A549 (cell line): ENCODE data around the gene RBM47. TPM values are rescaled to one million over a fixed set of nuclear protein-coding genes. Genes with fewer than 3 reads are reported as not detected.
A peak's percentile ranks its signal among the peaks of the same experiment; 100 is the strongest.

Source experiments
- ATAC-seq, 2 experiments: fragments of 200-7000 bp in 1 of 2; fragments of >200 bp in 1 of 2; cut with Nextera tagmentation in 1 of 2; cut with Tn5 transposase in 1 of 2; 3 replicates each; pipeline versions ENCODE4 v1.8.0 to v1.9.1; 2018 to 2020; ENCODE audit warnings: mild to moderate bottlenecking in 1 of 2, moderate library complexity in 1 of 2
- CTCF ChIA-PET: fragments of 300-600 bp; sonication (Branson Sonifier 250); formaldehyde crosslinking; extraction: SDS; loops from one replicate; lab custom pipeline; 2021; ENCODE audit warnings: antibody characterized with exemption, inconsistent platforms; lab: Yijun Ruan, JAX
- POLR2A ChIA-PET: fragments of 350-600 bp; formaldehyde crosslinking; extraction: SDS; loops from one replicate; lab custom pipeline; 2021; ENCODE audit warnings: antibody characterized with exemption, inconsistent platforms; lab: Yijun Ruan, JAX
- DNase-seq, 2 experiments: peaks; one replicate each; pipeline versions ENCODE4 v3.0.0 to v3.0.0-alpha.2; 2011 to 2016; ENCODE audit warnings: low read depth in 1 of 2, low spot score in 1 of 2
- FAIRE-seq: peaks from 2 replicates; lab custom pipeline; 2011; peaks lifted over from hg19 to GRCh38; lab: Jason Lieb, UNC
- H3K27ac ChIP-seq, 2 experiments: fragments of >200 bp; sonication (Bioruptor Twin); formaldehyde crosslinking; 3 replicates each; pipeline ENCODE4 v1.5.1; 2016 to 2017
- H3K4me1 ChIP-seq: fragments of >200 bp; sonication (Bioruptor Twin); formaldehyde crosslinking; 3 replicates; pipeline ENCODE4 v1.6.1; 2016
- H3K4me2 ChIP-seq: fragments of >200 bp; sonication (Bioruptor Twin); formaldehyde crosslinking; 3 replicates; pipeline ENCODE4 v1.6.1; 2016
- H3K4me3 ChIP-seq: fragments of >200 bp; sonication (Bioruptor Twin); formaldehyde crosslinking; 3 replicates; pipeline ENCODE4 v1.5.1; 2016
- H3K9me3 ChIP-seq: fragments of >200 bp; sonication (Bioruptor Twin); formaldehyde crosslinking; 3 replicates; pipeline ENCODE4 v1.6.1; 2016
- ATOH8 ChIP-seq: fragments of 250-450 bp; sonication (Bioruptor Pico); IDR thresholded peaks from 2 replicates; pipeline ENCODE4 v1.5.0; 2020; ENCODE audit warnings: low read depth, mild to moderate bottlenecking, moderate library complexity
- CBX8 ChIP-seq: fragments of 200-600 bp; sonication (generic); IDR thresholded peaks from 2 replicates; pipeline ENCODE4 v1.6.1; 2016
- CHD4 ChIP-seq: fragments of 200-600 bp; sonication (generic); IDR thresholded peaks from 2 replicates; pipeline ENCODE4 v1.6.1; 2016; ENCODE audit warnings: antibody characterized with exemption, mild to moderate bottlenecking, borderline replicate concordance
- CTCF ChIP-seq: fragments of >200 bp; sonication (Bioruptor Twin); formaldehyde crosslinking; IDR thresholded peaks from 3 replicates; pipeline ENCODE4 v1.5.1; 2016
- E2F6 ChIP-seq: IDR thresholded peaks from 2 replicates; pipeline ENCODE4 v1.6.1; 2012; ENCODE audit warnings: low read depth, borderline replicate concordance
- EHF ChIP-seq: fragments of 250-450 bp; sonication (Bioruptor Pico); IDR thresholded peaks from 2 replicates; pipeline ENCODE4 v1.5.0; 2020; ENCODE audit warnings: mild to moderate bottlenecking
- EHMT2 ChIP-seq: fragments of 200-600 bp; sonication (generic); IDR thresholded peaks from 2 replicates; pipeline ENCODE4 v1.6.1; 2016; ENCODE audit warnings: antibody characterized with exemption, low read depth, mild to moderate bottlenecking, moderate library complexity
- ELK1 ChIP-seq: fragments of 150-350 bp; IDR thresholded peaks from 2 replicates; pipeline ENCODE4 v1.6.1; 2014; ENCODE audit warnings: low read depth, mild to moderate bottlenecking, low read length
- FOSB ChIP-seq: fragments of 250-450 bp; sonication (Bioruptor Pico); IDR thresholded peaks from 2 replicates; pipeline ENCODE4 v1.5.0; 2020; ENCODE audit warnings: mild to moderate bottlenecking, moderate library complexity
- FOSL2 ChIP-seq, 2 experiments: fragments of 450-650 bp in 1 of 2; fragments of >200 bp in 1 of 2; sonication (Bioruptor Twin) in 1 of 2; formaldehyde crosslinking; IDR thresholded peaks; 2 replicates each; pipeline versions ENCODE4 v1.5.0 to v1.6.1; 2016 to 2020; ENCODE audit warnings: mild to moderate bottlenecking in 1 of 2, moderate library complexity in 1 of 2
- FOXS1 ChIP-seq: fragments of 250-450 bp; sonication (Bioruptor Pico); IDR thresholded peaks from 2 replicates; pipeline ENCODE4 v1.5.0; 2020; ENCODE audit warnings: mild to moderate bottlenecking, moderate library complexity
- HDAC2 ChIP-seq: fragments of 200-600 bp; sonication (generic); IDR thresholded peaks from 2 replicates; pipeline ENCODE4 v1.6.1; 2016
- HEYL ChIP-seq: fragments of 250-450 bp; sonication (Bioruptor Pico); IDR thresholded peaks from 2 replicates; pipeline ENCODE4 v1.8.0; 2021; ENCODE audit warnings: mild to moderate bottlenecking, moderate library complexity
- HOXA7 ChIP-seq: fragments of 250-450 bp; sonication (Bioruptor Pico); IDR thresholded peaks from 2 replicates; pipeline ENCODE4 v1.5.0; 2020; ENCODE audit warnings: mild to moderate bottlenecking, moderate library complexity
- HOXB13 ChIP-seq: fragments of 250-450 bp; sonication (Bioruptor Pico); IDR thresholded peaks from 2 replicates; pipeline ENCODE4 v1.5.0; 2020; ENCODE audit warnings: low read depth, mild to moderate bottlenecking, moderate library complexity
- JUN ChIP-seq, 2 experiments: fragments of >200 bp; sonication (Bioruptor Twin); formaldehyde crosslinking; IDR thresholded peaks; 2 replicates in 1 of 2; 3 replicates in 1 of 2; pipeline ENCODE4 v1.6.1; 2016 to 2017
- KDM5A ChIP-seq: fragments of 200-600 bp; sonication (generic); IDR thresholded peaks from 2 replicates; pipeline ENCODE4 v1.6.1; 2016; ENCODE audit warnings: antibody characterized with exemption, mild to moderate bottlenecking
- MAFK ChIP-seq: fragments of 450-650 bp; IDR thresholded peaks from 2 replicates; pipeline ENCODE4 v1.6.1; 2014; ENCODE audit not compliant: partially characterized antibody
- MAZ ChIP-seq: fragments of 150-350 bp; IDR thresholded peaks from 2 replicates; pipeline ENCODE4 v1.6.1; 2014; ENCODE audit warnings: antibody characterized with exemption, low read depth, low read length, borderline replicate concordance
- MYC ChIP-seq: IDR thresholded peaks from 2 replicates; pipeline ENCODE4 v1.6.1; 2012; ENCODE audit warnings: mild to moderate bottlenecking, inconsistent platforms, low read length, improper control_type of control experiment, borderline replicate concordance
- NFE2L2 ChIP-seq: fragments of 150-350 bp; conservative IDR thresholded peaks from 2 replicates; pipeline ENCODE4 v1.6.1; 2014; ENCODE audit warnings: low read length
- NPAS2 ChIP-seq: fragments of 250-450 bp; sonication (Bioruptor Pico); IDR thresholded peaks from 2 replicates; pipeline ENCODE4 v1.8.0; 2022; ENCODE audit warnings: mild to moderate bottlenecking, moderate library complexity, borderline replicate concordance
- NR3C1 ChIP-seq: fragments of >200 bp; sonication (Bioruptor Twin); formaldehyde crosslinking; IDR thresholded peaks from 3 replicates; pipeline ENCODE4 v1.6.1; 2017
- PBX3 ChIP-seq: IDR thresholded peaks from 2 replicates; pipeline ENCODE4 v1.6.1; 2012
- POLR2A ChIP-seq: IDR thresholded peaks from 2 replicates; pipeline ENCODE4 v1.6.1; 2012; ENCODE audit warnings: mild to moderate bottlenecking, low read length
- RAD21 ChIP-seq, 2 experiments: fragments of >200 bp in 1 of 2; sonication (Bioruptor Twin) in 1 of 2; formaldehyde crosslinking in 1 of 2; IDR thresholded peaks in 1 of 2; conservative IDR thresholded peaks in 1 of 2; 2 replicates in 1 of 2; 3 replicates in 1 of 2; pipeline ENCODE4 v1.6.1; 2012 to 2018; ENCODE audit warnings: inconsistent platforms in 1 of 2
- REST ChIP-seq: fragments of 200-600 bp; sonication (generic); IDR thresholded peaks from 2 replicates; pipeline ENCODE4 v1.6.1; 2016; ENCODE audit warnings: antibody characterized with exemption, mild to moderate bottlenecking, moderate library complexity
- SREBF2 ChIP-seq: fragments of 450-650 bp; IDR thresholded peaks from 2 replicates; pipeline ENCODE4 v1.6.1; 2014; ENCODE audit warnings: mild to moderate bottlenecking, moderate library complexity
- TP53 ChIP-seq: fragments of 250-450 bp; sonication (Bioruptor Pico); IDR thresholded peaks from 2 replicates; pipeline ENCODE4 v1.5.0; 2021; ENCODE audit warnings: mild to moderate bottlenecking, moderate library complexity
- ZC3H11A ChIP-seq: fragments of 450-650 bp; IDR thresholded peaks from 2 replicates; pipeline ENCODE4 v1.6.1; 2014; ENCODE audit warnings: antibody characterized with exemption, mild to moderate bottlenecking
- ZSCAN20 ChIP-seq: fragments of 250-450 bp; sonication (Bioruptor Pico); IDR thresholded peaks from 2 replicates; pipeline ENCODE4 v1.8.0; 2022; ENCODE audit warnings: mild to moderate bottlenecking, moderate library complexity
- WGBS: methylation state at CpG from one replicate; pipeline ENCODE4 v1.1.6; 2017; ENCODE audit errors: missing lambda C conversion rate; 5-methylcytosine and 5-hydroxymethylcytosine counted together
- polyA plus RNA-seq, 4 experiments: library from polyadenylated mRNA; depleted of rRNA in 3 of 4; stranded (reverse); fragments of >200 nt; fragmentation: RNase III in 1 of 4; extraction: RNeasy Plus Mini Kit Qiagen cat#74134 plus additional on column Dnase treatment in 1 of 4; gene quantifications; 2 replicates in 3 of 4; 3 replicates in 1 of 4; pipeline ENCODE4 v1.2.3, GENCODE V29; 2011 to 2017

The RBM47 gene
- polyA plus RNA-seq, 2 of the 4 experiments (the other 2 are of a cell fraction), result 38.1 to 43.3 TPM

GRCh38 chr4:40596522-40596921 lies 33.1 kb downstream of the RBM47 start:
- DNase-seq, result no peak
- no peak for FAIRE-seq
- POLR2A ChIA-PET, result no interaction called here
- 82% methylated on average over 4 of the region's 4 CpGs for WGBS
- no peak for TF ChIP-seq PBX3
- no peak for TF ChIP-seq MAFK
- no peak for TF ChIP-seq HOXB13
- no peak for TF ChIP-seq CTCF
- no peak for TF ChIP-seq MYC
- TF ChIP-seq TP53, result no peak
- no peak for TF ChIP-seq HDAC2
- no peak for TF ChIP-seq KDM5A
- no peak for TF ChIP-seq ELK1
- TF ChIP-seq FOSB (CRISPR knock-in tag), result no peak
- no peak for TF ChIP-seq NR3C1
- no peak for TF ChIP-seq NFE2L2
- no peak for TF ChIP-seq MAZ
- no peak for TF ChIP-seq CBX8
- no peak for TF ChIP-seq POLR2A
- H3K4me2 ChIP-seq, result no peak overlapping the region
- peaks cover 36% of the 10 kb centered on the region for H3K4me1 ChIP-seq
- H3K27ac ChIP-seq, result peak overlapping the region; percentile 44 to 87; a peak in 2 of 6 replicates
- no peaks in the 10 kb centered on the region for H3K9me3 ChIP-seq
- CTCF ChIA-PET, result no interaction called here
- H3K4me3 ChIP-seq, result no peak overlapping the region
- ATAC-seq, result no peak

GRCh38 chr4:40595981-40596380 lies 33.7 kb downstream of the RBM47 start:
- ChIA-PET POLR2A (no interaction called here), CTCF (no interaction called here)
- Histone ChIP-seq H3K27ac (peak overlapping the region; percentile 44 to 87; a peak in 5 of 6 replicates), H3K9me3 (no peaks in the 10 kb centered on the region), H3K4me1 (peaks cover 36% of the 10 kb centered on the region), H3K4me3 (no peak overlapping the region), H3K4me2 (no peak overlapping the region)
- no peak for DNase-seq
- WGBS, result 90% methylated on average over 5 of the region's 5 CpGs
- no peak for FAIRE-seq
- ATAC-seq, result no peak
- TF ChIP-seq EHMT2 (no peak), NPAS2 (no peak), HOXA7 (CRISPR knock-in tag) (no peak), FOSL2 (IDR thresholded peaks at IDR 0.05) (no peak), FOSL2 (CRISPR knock-in tag; IDR thresholded peaks at IDR 0.05) (no peak), SREBF2 (no peak), REST (no peak), CHD4 (no peak), HEYL (CRISPR knock-in tag) (no peak), RAD21 (conservative IDR thresholded peaks at IDR 0.05 in 1 of 2, IDR thresholded peaks at IDR 0.05 in 1 of 2) (no peak), ZSCAN20 (CRISPR knock-in tag) (no peak), ATOH8 (CRISPR knock-in tag) (no peak), FOXS1 (CRISPR knock-in tag) (no peak), ZC3H11A (no peak), EHF (no peak), PBX3 (no peak), E2F6 (no peak), JUN (IDR thresholded peaks at IDR 0.05) (no peak)
